GM18867 (cell line): ENCODE measurements around the gene SLC30A7.
A peak's percentile ranks its signal among the peaks of the same experiment; 100 is the strongest.
"Not testable (repeated sequence)": the region's sequence is repeated elsewhere in the genome, so short reads cannot be mapped to it uniquely, and the experiment has no call there.

Source experiments
- ATAC-seq: cut with Tn5 transposase; IDR thresholded peaks from one replicate; pipeline ENCODE4 v1.9.1; 2021; ENCODE audit warnings: mild to moderate bottlenecking, moderate library complexity; ENCODE audit not compliant: unreplicated experiment

SLC30A7 gene

DNA sequence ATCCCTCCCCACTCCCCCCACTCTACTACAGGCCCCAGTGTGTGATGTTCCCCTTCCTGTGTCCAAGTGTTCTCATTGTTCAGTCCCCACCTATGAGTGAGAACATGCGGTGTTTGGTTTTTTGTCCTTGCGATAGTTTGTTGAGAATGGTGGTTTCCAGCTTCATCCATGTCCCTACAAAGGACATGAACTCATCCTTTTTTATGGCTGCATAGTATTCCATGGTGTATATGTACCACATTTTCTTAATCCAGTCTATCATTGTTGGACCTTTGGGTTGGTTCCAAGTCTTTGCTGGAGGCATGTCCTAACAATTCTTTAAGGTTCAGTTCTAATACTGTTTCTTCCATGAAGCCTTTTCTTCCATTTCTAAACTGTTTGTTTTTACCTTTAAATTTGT, 37.7 kb downstream of the SLC30A7 start:
- ATAC-seq: not testable (repeated sequence)

DNA sequence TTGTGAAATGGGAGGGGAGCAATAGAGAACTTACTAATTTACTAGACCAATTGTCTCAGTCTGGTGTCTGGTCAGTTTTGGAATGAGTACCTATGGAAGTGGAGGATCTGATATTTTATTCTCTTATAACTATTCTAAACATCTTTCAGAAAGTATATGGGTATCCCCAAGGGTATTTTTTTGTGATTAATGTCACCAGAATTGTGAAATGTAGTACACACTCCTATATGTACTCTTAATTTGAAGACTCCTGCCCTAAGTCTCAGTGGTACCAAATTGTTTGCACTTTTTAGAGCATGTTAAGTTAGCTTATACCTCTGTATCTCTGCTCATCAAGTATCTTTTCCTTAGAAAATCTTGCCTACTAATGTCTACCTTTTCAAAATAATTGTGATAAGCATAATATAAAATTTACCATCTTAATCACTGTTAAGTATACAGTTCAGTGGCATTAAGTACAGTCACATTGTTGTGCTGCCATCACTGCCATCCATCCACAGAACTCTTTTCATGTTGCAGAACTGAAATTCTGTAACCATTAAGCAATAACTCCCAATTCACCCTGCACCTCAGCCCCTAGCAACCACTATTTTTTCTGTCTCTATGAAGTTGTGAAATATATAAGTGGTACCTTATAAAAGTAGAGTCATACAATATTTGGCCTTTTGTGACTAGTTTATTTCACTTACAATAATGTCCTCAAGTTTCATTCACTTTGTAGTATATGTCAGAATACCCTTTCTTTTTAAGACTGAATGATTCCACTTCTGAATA, 40.5 kb downstream of the SLC30A7 start:
- no peak for ATAC-seq

DNA sequence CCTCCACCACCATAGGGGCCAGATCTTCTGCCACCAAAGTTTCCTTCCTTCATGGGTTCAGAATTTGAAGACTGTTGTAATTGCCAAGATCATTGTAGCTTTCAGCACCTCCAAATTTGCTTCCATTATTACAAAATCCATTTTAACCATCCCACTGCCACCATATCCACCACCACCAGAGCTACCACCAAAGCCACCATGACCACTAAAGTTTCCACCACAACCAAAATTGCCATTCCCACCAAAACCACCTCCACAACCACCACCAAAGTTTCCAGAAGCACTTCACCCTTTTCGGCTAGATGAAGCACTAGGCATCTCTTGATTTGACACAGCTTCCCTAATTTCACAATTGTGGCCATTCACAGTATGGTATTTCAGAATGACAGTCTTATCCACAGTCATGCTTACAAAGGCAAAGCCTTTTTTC, 45.2 kb downstream of the SLC30A7 start:
- no peak for ATAC-seq

DNA sequence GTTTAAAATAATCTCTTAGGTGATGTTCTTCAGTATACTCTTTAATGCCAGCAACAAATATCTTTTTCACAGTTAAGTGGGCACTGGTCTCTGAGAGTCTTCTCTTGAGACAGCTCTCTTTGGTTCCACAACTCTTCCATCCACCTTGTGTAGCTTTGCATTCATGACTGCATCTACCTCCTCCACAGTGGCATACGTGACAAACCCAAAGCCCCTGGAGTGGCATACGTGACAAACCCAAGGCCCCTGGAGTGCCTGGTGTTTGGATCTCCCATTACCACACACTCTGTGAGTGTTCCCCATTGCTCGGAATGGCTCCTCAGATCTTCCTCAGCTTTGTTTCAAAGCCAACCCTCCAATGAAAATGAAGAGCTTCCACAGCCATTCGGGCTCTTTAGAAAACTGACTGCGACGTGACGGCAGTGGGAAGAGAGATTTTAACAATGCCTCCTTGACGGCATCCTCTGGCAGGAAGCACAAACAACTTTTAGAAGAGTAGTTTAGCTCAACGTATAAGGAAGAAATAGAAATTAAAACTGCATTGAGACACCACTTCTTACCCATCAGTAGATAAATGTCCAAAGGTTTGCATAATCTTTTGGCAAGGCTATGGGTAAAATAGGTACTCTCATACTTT, 45.8 kb downstream of the SLC30A7 start:
- no peak for ATAC-seq

DNA sequence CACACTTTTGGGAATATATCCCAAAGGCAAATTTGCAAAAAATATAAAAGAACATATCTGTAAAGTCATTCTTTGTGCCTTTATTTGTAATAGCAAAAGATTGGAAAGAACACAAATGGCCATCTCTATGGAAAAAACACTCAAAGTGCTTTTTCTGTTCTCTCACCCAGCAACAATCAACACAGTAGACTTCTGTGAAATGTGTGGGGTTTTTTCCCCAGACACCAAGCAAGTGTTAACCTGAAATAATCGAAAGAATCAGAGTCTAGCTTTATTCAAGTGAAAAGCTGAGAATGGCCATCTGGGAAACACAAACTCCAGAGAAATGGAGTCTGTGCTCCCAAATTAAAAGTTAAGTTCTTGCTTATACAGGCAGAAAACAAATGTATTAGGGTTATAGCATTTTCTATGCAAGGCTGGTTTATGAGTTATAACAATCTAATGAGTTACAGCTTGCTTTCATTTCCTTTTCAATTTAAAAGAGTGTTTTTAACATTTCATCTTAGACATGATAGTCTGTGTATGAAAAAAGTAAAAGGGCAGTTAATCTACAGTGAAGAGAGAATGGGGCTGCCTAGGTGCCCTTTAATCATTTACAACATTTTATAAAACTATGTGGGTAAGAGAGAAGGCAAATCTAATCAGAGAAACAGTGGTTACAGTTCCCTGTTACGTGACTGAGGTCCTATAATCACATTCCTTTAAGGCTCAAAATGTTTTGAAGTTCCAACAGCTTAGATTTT, 46.6 kb downstream of the SLC30A7 start:
- ATAC-seq: no peak

DNA sequence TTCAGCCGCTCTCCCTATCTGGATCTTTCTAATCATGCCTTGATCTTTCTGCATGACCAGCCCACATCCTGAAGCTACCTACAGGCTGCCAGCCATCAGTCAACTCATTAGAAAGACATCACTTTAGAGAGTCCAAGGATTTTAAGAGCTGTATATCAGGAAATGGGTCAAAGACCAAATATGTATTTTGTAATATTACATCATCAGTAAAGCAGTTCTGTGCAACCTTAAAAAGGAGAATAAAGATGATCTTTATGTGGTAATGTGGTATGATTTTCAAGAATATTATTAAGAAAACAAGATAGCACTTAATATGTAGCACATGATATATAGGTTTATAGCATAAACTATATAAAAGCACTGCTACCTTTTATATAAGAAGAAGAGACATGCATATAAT, 47.6 kb downstream of the SLC30A7 start:
- ATAC-seq: no peak

DNA sequence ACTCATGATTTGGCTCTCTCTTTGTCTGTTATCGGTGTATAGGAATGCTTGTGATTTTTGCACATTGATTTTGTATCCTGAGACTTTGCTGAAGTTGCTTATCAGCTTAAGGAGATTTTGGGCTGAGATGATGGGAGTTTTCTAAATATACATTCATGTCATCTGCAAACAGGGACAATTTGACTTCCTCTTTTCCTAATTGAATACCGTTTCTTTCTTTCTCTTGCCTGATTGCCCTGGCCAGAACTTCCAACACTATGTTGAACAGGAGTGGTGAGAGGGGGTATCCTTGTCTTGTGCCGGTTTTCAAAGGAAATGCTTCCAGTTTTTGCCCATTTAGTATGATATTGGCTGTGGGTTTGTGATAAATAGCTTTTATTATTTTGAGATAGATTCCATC, 50.2 kb downstream of the SLC30A7 start:
- ATAC-seq: not testable (repeated sequence)

DNA sequence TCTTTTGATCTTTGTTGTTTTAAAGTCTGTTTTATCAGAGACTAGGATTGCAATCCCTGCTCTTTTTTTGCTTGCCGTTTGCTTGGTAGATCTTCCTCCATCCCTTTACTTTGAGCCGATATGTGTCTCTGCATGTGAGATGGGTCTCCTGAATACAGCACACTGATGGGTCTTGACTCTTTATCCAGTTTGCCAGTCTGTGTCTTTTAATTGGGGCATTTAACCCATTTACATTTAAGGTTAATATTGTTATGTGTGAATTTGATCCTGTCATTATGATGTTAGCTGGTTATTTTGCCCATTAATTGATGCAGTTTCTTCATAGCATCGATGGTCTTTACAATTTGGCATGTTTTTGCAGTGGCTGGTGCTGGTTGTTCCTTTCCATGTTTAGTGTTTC, 51.9 kb downstream of the SLC30A7 start:
- ATAC-seq: not testable (repeated sequence)

DNA sequence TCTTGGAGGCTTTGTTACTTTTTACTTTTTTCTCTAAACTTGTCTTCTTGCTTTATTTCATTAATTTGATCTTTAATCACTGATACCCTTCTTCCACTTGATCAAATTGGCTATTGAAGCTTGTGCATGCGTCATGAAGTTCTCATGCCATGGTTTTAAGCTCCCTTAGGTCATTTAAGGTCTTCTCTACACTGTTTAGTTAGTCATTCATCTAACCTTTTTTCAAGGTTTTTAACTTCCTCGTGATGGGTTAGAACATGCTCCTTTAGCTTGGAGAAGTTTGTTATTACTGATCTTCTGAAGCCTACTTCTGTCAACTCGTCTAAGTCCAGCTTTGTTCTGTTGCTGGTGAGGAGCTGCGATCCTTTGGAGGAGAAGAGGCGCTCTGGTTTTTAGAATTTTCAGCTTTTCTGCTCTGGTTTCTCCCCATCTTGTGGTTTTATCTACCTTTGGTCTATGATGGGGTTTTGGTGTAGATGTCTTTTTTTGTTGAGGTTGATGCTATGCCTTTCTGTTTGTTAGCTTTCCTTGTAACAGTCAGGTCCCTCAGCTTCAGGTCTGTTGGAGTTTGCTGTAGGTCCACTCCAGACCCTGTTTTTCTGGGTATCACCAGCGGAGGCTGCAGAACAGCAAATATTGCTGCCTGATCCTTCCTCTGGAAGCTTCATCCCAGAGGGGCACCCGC, 53.0 kb downstream of the SLC30A7 start:
- ATAC-seq: not testable (repeated sequence)

DNA sequence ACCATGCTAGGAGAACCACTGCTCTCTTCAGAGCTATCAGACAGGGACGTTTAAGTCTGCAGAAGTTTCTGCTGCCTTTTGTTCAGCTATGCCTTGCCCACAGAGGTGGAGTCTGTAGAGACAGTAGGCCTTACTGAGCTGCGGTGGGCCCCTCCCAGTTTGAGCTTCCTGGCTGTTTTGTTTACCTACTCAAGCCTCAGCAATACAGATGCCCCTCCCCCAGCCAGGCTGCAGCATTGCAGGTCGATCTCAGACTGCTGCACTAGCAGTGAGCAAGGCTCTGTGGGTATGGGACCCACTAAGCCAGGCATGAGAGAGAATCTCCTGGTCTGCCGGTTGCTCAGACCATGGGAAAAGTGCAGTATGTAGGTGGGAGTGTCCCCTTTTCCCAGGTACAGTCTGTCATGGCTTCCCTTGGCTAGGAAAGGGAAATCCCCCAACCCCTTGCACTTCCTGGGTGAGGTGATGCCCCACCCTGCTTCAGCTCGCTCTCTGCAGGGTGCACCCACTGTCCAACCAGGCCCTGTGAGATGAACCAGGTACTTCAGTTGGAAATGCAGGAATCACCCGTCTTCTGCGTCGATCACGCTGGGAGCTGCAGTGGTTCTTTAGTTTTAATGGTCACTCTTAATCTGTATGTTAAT, 53.7 kb downstream of the SLC30A7 start:
- ATAC-seq: peak; percentile 84

DNA sequence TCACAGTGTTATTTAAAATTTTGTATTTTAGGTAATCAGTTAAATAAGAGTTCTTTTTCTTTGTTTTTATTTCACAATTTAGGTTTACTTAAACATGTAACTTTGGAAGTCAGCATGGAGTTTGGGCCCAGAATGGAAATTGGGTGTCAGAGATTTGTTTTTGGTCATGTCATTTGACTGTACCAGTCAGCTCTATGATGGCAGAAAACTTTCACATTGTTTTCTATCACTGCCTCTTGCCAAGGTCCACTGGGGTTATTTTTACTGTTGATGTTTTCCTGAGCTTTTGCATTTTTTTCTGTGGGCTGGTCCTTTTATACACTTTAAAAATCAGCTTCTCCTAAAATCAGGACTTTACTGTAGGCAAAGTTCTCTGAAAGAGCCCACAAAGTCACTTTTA, 54.4 kb downstream of the SLC30A7 start:
- ATAC-seq: no peak

DNA sequence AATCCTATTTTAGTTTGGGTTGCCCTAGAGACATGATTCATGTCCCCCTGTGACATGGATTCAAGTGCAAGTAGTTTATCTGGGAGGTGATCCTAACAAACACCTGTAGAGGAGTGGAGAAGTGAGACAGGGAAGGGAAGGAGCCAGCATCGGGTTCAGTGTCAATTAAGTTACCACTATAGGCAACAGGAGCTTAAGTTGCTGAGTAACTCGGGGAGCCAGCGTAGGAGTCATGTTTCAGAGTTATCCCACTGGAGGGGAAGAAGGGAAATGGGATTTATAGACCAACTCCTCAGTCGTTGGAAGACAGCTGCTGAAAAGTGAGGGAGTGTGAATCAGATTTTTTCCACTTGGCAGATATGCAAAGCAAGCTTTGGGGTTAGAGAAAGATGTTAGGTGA, 54.9 kb downstream of the SLC30A7 start:
- ATAC-seq: no peak

DNA sequence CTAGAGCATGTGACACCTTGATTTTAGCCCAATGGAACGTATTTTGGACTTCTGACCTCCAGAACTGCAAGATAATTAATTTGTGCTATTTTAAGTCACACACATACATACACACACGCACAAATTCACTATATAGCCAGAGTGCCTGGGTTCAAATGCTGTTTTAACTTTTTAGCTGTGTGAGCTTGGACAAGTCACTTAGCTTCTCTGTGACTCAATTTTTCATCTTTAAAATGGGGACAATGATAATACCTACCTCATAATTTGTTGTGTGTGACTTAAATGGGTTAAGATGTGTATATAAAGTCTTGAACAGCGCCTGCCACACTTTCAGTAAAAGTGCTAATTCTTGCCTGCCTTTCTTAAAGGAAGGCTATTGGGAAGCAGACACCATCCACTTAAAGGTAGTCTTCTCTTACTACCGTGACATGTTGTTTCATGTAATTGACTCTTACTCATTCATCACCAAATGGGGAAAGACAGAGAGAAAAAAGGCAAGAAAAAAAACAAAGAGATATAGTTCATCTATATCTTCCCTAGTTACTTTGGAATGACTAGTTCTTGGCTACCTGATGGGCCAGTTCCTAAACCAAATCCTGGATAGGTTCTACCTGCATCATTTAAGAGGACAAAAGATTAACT, 56.3 kb downstream of the SLC30A7 start:
- no peak for ATAC-seq

DNA sequence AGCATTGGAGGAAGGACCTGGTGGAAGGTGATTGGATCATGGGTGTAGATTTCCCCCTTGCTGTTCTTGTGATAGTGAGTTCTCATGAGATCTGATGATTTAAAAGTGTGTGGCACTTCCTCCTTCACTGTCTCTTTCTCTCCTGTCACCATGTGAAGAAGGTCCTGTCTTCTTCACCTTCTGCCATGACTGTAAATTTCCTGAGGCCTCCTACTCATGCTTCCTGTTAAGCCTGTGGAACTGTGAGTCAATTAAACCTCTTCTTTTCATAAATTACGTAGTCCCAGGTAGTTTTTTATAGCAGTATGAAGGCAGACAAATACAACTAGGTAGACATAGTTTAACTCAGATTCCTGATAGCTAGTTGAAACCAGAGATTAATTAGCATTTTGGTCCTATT, 57.1 kb downstream of the SLC30A7 start:
- not testable (repeated sequence) for ATAC-seq

DNA sequence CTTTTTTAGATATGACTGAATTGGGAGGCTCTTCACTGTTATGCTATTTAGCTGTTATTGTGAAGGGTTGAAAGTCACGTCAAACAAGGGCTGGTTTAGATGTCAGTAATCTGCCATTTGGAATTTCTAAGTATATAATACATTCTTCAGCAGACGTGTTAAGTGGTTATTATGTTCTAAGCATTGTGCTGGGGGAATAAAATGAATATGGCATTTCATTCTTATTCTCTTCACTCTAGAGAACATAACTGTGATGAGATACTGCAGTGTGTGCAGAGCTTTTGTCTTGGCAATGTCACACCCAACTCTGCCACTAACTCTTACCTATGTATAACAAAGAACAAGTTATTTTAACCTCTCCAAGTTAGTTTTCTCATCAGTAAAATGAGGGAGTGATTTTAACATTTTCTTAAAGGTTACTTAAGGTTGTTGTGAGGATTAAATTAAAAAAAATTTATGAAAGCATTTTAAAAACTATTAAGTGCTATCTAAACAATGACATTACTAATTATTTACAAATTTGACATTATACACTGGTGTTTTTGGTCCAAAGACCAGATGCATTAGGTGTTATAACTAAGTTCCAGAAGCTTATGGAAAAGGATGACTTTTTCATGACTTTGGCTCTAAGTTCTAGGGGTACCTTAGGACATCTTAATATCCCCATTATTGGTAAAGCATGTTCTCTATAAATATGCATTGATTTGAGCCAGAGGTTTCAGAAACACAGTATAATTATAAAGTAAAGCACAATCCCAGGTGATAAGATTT, 58.3 kb downstream of the SLC30A7 start:
- no peak for ATAC-seq

DNA sequence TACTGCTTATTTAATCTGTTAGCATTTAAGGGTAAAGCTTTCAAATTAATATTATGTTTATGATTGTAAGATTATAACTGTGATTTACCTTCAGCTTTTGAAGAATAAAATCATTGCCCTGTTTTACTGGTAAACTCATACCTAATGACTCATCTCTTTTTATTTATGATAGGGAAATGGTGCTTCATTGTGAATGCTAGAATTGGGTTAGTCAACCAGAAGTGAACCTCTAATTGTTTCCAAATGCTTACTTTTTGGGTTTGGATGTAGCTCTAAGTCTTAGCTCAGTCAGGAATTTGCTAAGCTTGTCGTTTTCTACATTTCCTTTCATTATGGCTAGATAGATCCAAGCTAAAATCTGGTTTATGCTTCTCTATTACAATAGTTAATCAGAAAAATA, 59.4 kb downstream of the SLC30A7 start:
- ATAC-seq: no peak

DNA sequence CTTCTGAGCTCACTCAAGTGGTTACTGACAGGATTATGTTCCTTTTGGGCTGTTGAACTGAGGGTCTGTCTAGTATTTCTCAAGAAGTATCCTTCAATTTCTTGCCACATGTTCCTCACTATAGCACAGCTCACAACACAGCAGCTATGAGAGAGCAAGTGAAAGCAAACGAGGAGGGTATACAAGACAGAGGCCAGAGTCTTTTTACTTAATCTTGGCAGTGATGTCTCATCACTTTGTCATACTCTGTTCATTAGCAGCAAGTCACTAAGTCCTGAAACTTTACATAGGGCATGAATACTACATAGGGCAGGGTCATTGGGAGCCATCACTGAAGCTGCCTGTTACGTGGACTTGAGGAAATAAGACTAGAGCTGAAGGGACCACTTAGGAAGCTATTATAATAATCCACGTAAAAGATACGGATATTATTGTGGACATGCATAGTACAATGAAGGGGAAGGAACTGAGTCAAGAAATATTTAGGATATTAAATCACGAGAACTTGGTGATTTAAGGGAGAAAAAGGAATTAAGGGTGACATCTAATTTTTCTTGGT, 63.7 kb downstream of the SLC30A7 start:
- no peak for ATAC-seq

DNA sequence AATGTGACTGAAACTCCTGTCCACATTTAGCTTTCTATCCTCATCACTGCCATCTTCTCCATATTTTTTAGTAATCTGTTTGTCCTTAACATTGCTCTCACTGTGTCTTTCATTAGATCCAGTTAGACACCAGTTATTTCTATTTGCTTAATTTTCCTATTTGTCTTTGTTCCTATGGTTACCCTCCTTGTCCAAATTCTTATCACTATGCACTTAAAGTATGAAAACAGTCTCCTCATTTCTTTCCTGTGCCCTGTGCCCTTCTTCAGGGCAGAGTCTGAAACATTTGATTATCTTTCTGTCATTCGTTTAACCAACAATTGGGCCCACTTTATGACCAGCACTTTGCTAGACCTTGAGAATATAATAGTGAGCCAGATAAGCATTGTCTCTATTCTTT, 64.2 kb downstream of the SLC30A7 start:
- ATAC-seq: no peak

DNA sequence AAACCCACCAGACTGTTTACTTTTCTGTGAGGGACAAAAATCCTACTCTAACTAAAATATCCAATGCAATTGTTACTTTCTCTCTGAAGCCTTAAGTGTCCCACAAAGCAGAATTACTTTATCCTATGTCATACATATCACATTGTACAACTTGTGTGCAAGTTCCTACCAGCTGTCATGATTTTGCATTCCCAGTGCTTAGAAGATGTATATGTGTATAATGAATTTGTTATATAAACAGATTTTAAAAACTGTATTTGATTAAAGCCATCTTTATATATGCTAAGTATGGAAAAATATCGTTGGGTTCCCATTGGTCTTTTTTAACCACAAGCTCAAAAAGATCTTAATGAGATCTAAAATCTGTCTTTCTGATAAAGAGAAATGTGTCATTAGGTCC, 72.7 kb downstream of the SLC30A7 start:
- no peak for ATAC-seq
